Right lobe of liver (tissue), 4 donors: ENCODE results near the gene CALML6.

Experiments
- CTCF ChIP-seq, 4 donors: fragments of 200-600 bp in 3 of 4; fragments of 450-650 bp in 1 of 4; IDR thresholded peaks; one replicate each; pipeline versions ENCODE4 v1.5.1 to v1.8.0; 2016 to 2022; ENCODE audit warnings: antibody characterized with exemption in 4 of 4, mild to moderate bottlenecking in 2 of 4
- POLR2A ChIP-seq: fragments of 450-650 bp; IDR thresholded peaks from one replicate; pipeline ENCODE4 v1.6.1; 2017; ENCODE audit warnings: antibody characterized with exemption, mild to moderate bottlenecking
- donor health status: DM: no; HTN: no; CAD: no.
- donor health status: DM: no; HTN: no; CAD: no.
- donor health status: DM: no; HTN: yes; CAD: no.

- TF ChIP-seq POLR2A = no peak
- TF ChIP-seq CTCF (IDR thresholded peaks at IDR 0.05) = no peak
Measured at GRCh38 chr1:1903224-1903623, 11.8 kb upstream of the CALML6 start.
